GM12801 (cell line): ENCODE data around the gene RAD51B.

ENCODE experiments used
- TF ChIP-seq, protein P1 (sequence below): IDR thresholded peaks from one replicate; pipeline ENCODE4 v1.5.1; 2011; ENCODE audit warnings: control low read depth; ENCODE audit not compliant: insufficient read length; ENCODE audit errors: extremely low read depth

Gene RAD51B

DNA sequence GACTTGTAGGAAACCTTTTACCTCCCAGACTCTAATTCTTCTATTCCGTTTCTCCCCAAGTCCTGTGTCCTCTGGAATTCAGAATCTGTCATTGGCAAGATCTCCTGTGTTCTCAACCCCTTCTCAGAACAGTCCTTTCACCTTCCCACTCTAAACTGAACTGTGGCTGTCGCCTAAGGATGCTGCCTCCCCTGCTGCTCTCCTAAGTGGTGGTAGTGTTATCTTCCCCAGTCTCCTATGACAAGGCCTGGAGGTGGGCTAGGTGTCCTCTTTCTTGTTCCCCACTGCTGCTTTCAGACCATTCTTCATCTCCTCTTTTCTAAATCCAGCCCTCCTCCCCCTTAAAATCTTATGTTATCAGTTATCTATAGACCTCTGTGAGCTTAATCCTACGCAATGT, 397.4 kb downstream of the RAD51B start:
- TF ChIP-seq, protein P1, sequence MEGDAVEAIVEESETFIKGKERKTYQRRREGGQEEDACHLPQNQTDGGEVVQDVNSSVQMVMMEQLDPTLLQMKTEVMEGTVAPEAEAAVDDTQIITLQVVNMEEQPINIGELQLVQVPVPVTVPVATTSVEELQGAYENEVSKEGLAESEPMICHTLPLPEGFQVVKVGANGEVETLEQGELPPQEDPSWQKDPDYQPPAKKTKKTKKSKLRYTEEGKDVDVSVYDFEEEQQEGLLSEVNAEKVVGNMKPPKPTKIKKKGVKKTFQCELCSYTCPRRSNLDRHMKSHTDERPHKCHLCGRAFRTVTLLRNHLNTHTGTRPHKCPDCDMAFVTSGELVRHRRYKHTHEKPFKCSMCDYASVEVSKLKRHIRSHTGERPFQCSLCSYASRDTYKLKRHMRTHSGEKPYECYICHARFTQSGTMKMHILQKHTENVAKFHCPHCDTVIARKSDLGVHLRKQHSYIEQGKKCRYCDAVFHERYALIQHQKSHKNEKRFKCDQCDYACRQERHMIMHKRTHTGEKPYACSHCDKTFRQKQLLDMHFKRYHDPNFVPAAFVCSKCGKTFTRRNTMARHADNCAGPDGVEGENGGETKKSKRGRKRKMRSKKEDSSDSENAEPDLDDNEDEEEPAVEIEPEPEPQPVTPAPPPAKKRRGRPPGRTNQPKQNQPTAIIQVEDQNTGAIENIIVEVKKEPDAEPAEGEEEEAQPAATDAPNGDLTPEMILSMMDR: no peak

DNA sequence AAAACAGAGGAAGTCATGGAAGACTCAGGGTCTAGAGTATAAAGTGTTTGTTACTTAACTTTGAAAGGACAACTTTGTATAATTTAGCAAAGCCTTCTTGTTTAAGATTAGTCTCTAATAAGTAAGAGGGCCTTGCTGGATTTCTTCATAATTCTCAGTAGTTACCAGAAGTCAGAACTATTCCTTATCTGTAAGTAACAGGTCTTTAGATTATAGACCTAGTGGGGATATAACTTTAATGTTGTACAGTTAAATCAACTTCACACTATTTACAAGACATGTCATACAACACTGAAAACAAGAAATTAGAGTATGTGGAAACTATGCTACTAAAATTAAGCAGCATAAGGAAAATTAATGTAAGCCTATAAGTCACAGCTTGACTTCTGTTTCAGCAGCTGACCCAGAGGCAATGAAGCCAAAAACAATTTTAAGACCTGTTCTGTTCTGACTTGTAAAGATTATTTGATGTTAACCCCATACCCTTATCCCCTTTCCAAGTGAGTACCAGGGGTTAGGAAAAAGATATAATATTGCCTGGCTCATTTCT, 398.3 kb downstream of the RAD51B start:
- TF ChIP-seq, protein P1: no peak

DNA sequence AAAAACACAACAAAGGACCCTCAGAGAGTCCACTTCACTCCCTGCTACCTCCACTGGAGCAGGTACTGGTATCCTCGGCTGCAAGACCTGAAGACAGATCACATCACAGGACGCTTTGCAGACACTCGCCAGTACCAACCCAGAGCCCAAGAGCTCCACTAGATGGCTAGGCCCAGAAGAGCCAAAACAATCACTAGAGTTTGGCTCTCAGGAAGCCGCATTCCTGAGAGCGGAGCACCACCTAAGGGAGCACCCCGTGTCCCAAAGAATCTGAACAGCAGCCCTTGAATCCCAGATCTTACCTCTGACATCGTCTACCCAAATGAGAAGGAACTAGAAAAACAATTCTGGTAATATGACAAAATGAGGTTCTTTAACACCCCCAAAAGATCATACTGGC, 399.8 kb downstream of the RAD51B start:
- TF ChIP-seq, protein P1: no peak

DNA sequence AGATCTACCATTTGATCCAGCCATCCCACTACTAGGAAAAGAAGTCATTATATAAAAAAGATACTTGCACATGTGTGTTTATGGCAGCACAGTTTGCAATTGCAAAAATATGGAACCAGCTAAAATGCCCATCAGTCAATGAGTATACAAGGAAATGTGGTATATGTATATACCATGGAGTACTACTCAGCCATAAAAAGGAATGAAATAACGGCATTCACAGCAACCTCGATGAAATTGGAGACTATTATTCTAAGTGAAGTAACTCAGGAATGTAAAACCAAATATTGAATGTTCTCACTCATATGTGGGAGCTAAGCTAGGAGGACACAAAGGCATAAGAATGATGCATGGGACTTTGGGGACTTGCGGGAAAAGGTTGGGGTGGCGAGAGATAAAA, 402.6 kb downstream of the RAD51B start:
- TF ChIP-seq, protein P1: no peak

DNA sequence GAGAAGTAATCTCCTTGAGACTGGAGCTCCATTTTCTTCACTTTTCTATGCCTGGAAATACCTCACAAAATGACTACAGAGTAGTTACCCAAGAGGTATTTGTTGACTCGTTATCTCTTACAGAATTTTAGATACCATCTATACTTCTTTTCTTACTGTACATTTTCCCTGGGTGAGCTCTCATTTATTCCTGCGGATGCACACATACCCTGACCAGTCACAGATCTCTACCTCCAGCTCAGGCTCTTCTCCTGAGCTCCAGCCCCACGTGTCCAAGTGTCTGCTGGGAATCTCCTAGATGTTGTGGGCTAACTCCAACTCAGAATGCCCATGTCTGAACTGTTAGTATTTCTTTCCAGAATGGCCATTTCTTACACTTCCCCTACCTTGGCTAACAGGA, 403.1 kb downstream of the RAD51B start:
- TF ChIP-seq, protein P1: no peak

DNA sequence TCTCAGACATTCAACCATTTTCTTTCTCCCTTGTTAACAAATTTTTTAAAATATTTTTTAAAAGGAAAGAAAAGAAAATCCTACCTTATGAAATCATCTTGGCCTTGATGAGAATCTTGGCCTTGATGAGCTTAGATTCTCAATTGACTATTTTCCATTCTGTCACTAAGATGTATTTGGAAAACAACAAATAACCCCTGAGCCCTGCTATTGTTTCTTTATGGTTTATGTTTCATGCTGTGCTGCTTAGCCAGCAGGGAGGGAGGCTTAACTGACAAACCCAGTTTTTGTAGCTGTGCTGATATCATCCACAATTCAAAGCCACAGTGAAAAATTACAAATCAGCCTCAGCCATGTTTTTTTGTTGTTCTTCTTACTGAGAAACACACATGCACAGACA, 404.1 kb downstream of the RAD51B start:
- TF ChIP-seq, protein P1: no peak

DNA sequence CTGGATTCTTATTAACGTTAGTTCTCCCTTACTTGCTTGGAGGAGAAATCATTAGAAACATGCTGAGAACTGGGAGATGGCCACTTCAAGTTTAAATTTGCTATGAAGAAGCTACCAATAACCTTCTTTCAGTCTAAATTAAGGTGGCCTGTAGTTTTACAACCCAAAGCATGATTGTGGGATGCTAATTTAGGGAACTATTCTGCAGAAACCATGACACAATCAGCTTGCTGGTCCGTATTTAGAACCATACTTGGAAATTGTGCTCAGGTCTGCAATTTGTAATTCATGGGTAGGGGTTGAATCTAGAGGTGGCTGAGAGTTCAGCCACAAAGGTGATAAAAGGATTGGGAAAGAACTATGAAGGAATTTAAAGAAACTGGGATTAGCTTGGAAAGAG, 405.7 kb downstream of the RAD51B start:
- TF ChIP-seq, protein P1: no peak

DNA sequence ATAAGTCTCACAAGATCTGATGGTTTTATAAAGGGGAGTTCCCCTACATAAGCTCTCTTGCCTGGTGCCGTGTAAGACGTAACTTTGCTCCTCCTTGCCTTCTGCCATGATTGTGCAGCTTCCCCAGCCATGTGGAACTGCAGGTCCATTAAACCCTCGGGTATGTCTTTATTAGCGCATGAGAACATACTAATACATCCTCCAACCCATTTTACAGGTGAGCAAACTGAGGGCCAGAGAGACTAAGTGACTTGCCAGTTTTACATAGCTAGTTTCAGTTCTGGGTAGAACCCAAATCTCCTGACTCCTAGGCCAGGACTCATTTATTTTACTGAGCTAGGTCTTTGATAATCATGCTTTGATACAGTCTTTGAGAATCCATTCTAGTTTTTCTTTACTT, 406.9 kb downstream of the RAD51B start:
- TF ChIP-seq, protein P1: no peak
